ENCODE data around the gene PRKCE. TPM values are rescaled to one million over a fixed set of nuclear protein-coding genes. Genes with fewer than 3 reads are reported as not detected.

The PRKCE gene
- total and polyA plus RNA-seq, 2 of the 8 experiments (the other 6 are each of a cell fraction or from before 2014, with no cell fraction given): 0.54 to 2.1 TPM

DNA sequence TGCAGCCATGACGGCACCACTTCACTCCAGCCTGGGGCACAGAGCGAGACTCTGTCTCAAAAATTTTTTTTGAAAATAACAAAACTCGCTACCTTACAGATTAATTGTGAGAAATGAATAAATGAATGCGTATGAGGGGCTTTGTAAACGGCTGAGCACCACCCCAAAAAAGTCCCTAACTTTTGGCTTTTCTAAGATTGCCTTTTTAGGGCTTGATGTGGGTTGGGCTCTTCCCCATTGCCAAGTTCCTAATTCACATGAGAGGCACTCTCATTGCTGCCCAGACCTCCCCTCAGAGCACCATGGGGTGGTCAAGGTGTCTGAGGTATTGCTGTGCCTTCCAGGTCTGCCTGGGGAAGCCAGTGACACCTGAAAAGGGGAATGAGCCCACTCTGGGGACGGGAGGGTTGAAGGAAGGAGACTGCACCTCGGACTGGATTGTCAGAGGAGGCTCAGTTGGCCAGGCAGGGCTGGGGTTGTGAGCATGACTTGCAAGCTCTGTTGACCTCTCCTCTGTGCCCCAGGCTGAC, 186.4 kb downstream of the PRKCE start:
- Histone ChIP-seq H3K9me3 (ENCODE audit: insufficient read depth in 2 of 2, low read depth in 1 of 2, low read length in 1 of 2) (no peaks in the 10 kb centered on the region), H3K79me2 (ENCODE audit: control insufficient read depth in 1 of 2, insufficient read depth in 2 of 2, low read length in 2 of 2) (no peaks in the 10 kb centered on the region), H3K56ac (replicated peaks; ENCODE audit: insufficient read length, low read depth, low read length) (no peak overlapping the region), H3K14ac (ENCODE audit: insufficient read length) (no peak overlapping the region), H3K4me1 (replicated peaks in 1 of 4; ENCODE audit: control insufficient read depth in 3 of 4, insufficient read depth in 4 of 4, low read length in 3 of 4) (peaks cover 3 to 7% (median 4%) of the 10 kb centered on the region in 4 experiments; a peak in 5 of 7 replicates), H3K79me1 (ENCODE audit: low read depth, low read length) (no peaks in the 10 kb centered on the region), H3K27me3 (replicated peaks in 1 of 4; ENCODE audit: control insufficient read depth in 3 of 4, extremely low read depth in 1 of 4, insufficient read depth in 3 of 4, low read length in 3 of 4) (no peaks in the 10 kb centered on the region), H3K4me3 (ENCODE audit: extremely low read depth in 1 of 4, insufficient read depth in 2 of 4, low read depth in 3 of 4, low read length in 4 of 4) (no peak overlapping the region), H4K8ac (ENCODE audit: extremely low read depth, insufficient read depth, low read length) (no peak overlapping the region), H2BK12ac (ENCODE audit: low read depth, low read length) (no peak overlapping the region), H3K23me2 (ENCODE audit: low read depth, low read length) (no peaks in the 10 kb centered on the region), H4K91ac (replicated peaks; ENCODE audit: insufficient read length, low read length) (no peak overlapping the region), H3K23ac (ENCODE audit: insufficient read length) (no peak overlapping the region), H2BK120ac (replicated peaks; ENCODE audit: low read depth, low read length) (no peak overlapping the region), H4K20me1 (replicated peaks in 1 of 2; ENCODE audit: control insufficient read depth in 1 of 2, insufficient read depth in 2 of 2, low read length in 2 of 2) (no peaks in the 10 kb centered on the region), H3K18ac (ENCODE audit: extremely low read depth, low read length) (no peak overlapping the region), H2AFZ (ENCODE audit: low read length) (no peak overlapping the region), H3K9ac (replicated peaks in 1 of 4; ENCODE audit: extremely low read depth in 1 of 4, low read depth in 3 of 4, low read length in 3 of 4) (no peak overlapping the region), H3K4me2 (ENCODE audit: insufficient read depth in 1 of 2, low read depth in 2 of 2, low read length in 2 of 2) (no peak overlapping the region), H2BK15ac (ENCODE audit: low read length) (no peak overlapping the region), H2AK5ac (ENCODE audit: low read depth, low read length) (no peak overlapping the region), H3K4ac (replicated peaks; ENCODE audit: insufficient read length, low read depth, low read length) (no peak overlapping the region), H4K5ac (ENCODE audit: insufficient read length, low read depth, low read length) (no peak overlapping the region), H3K36me3 (ENCODE audit: control insufficient read depth in 2 of 4, insufficient read depth in 4 of 4, low read length in 3 of 4) (no peaks in the 10 kb centered on the region), H2BK20ac (ENCODE audit: low read length) (no peak overlapping the region), H2BK5ac (ENCODE audit: low read depth, low read length) (no peak overlapping the region), H3K27ac (ENCODE audit: low read depth, low read length) (no peak overlapping the region)
- ChIA-PET CTCF (ENCODE audit: partially characterized antibody) (interaction anchor here (0.9 to 3.2 kb wide), 2 partner anchors 14 to 15 kb away, joined by 3 to 10 read pairs; no protein-coding TSS in a partner anchor), POLR2A (ENCODE audit: partially characterized antibody) (no interaction called here)
- FAIRE-seq (no peak), DNase-seq (ENCODE audit: low read depth in 1 of 2, low spot score in 2 of 2) (no peak)
- TF ChIP-seq KDM5A (IDR thresholded peaks at IDR 0.05; ENCODE audit: low read length) (no peak), CBX8 (IDR thresholded peaks at IDR 0.05; ENCODE audit: borderline replicate concordance, low read depth, low read length) (no peak), EP300 (IDR thresholded peaks at IDR 0.05; ENCODE audit: borderline replicate concordance in 1 of 2, low read depth in 2 of 2, low read length in 2 of 2) (no peak), JUND (IDR thresholded peaks at IDR 0.05; ENCODE audit: low read length) (no peak), TCF12 (IDR thresholded peaks at IDR 0.05; ENCODE audit: low read depth, low read length) (no peak), EZH2 (IDR thresholded peaks at IDR 0.05; ENCODE audit: low read depth, low read length, severe bottlenecking) (no peak), ASH2L (IDR thresholded peaks at IDR 0.05; ENCODE audit: low read length) (no peak), PHF8 (conservative IDR thresholded peaks at IDR 0.05; ENCODE audit: low read depth, low read length) (no peak)
- TF ChIP-seq, protein P1, sequence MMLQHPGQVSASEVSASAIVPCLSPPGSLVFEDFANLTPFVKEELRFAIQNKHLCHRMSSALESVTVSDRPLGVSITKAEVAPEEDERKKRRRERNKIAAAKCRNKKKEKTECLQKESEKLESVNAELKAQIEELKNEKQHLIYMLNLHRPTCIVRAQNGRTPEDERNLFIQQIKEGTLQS (IDR thresholded peaks at IDR 0.05; ENCODE audit: insufficient read depth, low read depth, low read length): no peak
- WGBS, 2 experiments (ENCODE audit: extremely low coverage in 1 of 2, insufficient coverage in 1 of 2, insufficient read length in 1 of 2, insufficient replicate concordance in 2 of 2, low coverage in 1 of 2, low lambda C conversion rate in 2 of 2, missing lambda C conversion rate in 1 of 2): 83% methylated on average over 7 of the region's 7 CpGs; no CpG with 5 or more reads in 1 of the 2 experiments
